ENCODE data around the gene YWHAB. TPM values are rescaled to one million over a fixed set of nuclear protein-coding genes. Genes with fewer than 3 reads are reported as not detected.

The YWHAB gene
- total and polyA plus RNA-seq, 3 experiments from 2014 or later: 275 to 661 (median 276) TPM

DNA sequence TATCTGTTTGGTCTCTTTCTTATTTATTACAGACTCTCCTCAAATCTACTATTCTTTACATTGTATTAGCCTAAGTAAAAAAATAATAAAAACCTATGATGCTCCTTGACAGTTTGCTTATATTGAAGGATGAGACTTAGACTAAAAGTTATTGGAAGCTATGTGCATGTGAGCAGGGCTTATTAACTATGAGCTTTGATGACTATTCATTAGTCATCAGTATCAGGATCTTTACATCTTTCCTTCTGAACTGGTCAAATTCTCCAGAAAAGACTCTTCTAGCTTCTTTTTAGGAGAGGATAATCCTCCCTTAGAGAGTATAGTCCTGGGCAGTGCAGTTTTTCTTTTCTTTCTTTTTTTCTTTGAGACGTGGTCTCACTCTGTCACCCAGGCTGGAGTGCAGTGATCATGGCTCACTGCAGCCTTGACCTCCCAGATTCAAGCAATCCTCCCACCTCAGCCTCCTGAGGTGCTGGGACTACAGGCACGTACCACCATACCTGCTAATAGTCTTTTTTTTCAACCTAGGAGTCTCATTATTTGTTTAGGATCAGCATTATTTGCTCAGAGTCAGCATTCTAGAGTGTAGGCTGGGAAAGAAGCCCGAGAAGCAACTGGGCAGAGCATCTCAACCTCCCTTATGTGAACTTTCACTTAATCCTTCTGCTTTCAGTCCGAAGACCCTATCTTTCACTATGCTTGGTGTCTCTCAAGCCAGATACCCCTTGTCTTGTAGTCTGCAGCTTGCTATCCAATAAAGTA, 37.1 kb upstream of the YWHAB start:
- H3K4me3 Mint-ChIP-seq: no peak overlapping the region
- H3K9me3 Mint-ChIP-seq: peaks cover 0 to 2% (median 0%) of the 10 kb centered on the region in 5 donors
- Histone ChIP-seq H3K27me3 (ENCODE audit: insufficient read depth, low read length, poor library complexity, severe bottlenecking) (no peaks in the 10 kb centered on the region), H3K4me3 (ENCODE audit: low read length) (no peak overlapping the region), H3K9me3 (ENCODE audit: low read length) (no peaks in the 10 kb centered on the region), H3K27ac (ENCODE audit: low read depth, low read length) (no peak overlapping the region), H3K36me3 (ENCODE audit: insufficient read depth, low read length) (no peaks in the 10 kb centered on the region), H3K4me1 (ENCODE audit: insufficient read depth, low read length) (no peaks in the 10 kb centered on the region)
- ChIA-PET POLR2A (no interaction called here), CTCF (no interaction called here)
- H3K27ac Mint-ChIP-seq: no peak overlapping the region
- no peak for DNase-seq
- H3K27me3 Mint-ChIP-seq: peaks cover 14 to 60% of the 10 kb centered on the region in 2 donors
- no peaks in the 10 kb centered on the region for H3K4me1 Mint-ChIP-seq
- H3K36me3 Mint-ChIP-seq: peaks cover 0 to 4% (median 0%) of the 10 kb centered on the region in 3 donors

- Histone ChIP-seq H3K4me1 (ENCODE audit: insufficient read depth, low read length) (no peaks in the 10 kb centered on the region), H3K9me3 (ENCODE audit: low read length) (no peaks in the 10 kb centered on the region), H3K27me3 (ENCODE audit: insufficient read depth, low read length, poor library complexity, severe bottlenecking) (no peaks in the 10 kb centered on the region), H3K4me3 (ENCODE audit: low read length) (no peak overlapping the region), H3K27ac (ENCODE audit: low read depth, low read length) (no peak overlapping the region), H3K36me3 (ENCODE audit: insufficient read depth, low read length) (no peaks in the 10 kb centered on the region)
- Mint-ChIP-seq H3K4me3 (no peak overlapping the region), H3K27ac (no peak overlapping the region), H3K4me1 (no peaks in the 10 kb centered on the region), H3K27me3 (peaks cover 10 to 56% of the 10 kb centered on the region in 2 donors), H3K36me3 (peaks cover 0 to 4% (median 0%) of the 10 kb centered on the region in 3 donors), H3K9me3 (peaks cover 0 to 2% (median 0%) of the 10 kb centered on the region in 5 donors)
- no peak for DNase-seq
- ChIA-PET POLR2A (no interaction called here), CTCF (no interaction called here)
Measured at GRCh38 chr20:44849703-44850102, 35.8 kb upstream of the YWHAB start.

GRCh38 chr20:44850272-44850671, 35.2 kb upstream of the YWHAB start:
- no peaks in the 10 kb centered on the region for H3K4me1 ChIP-seq (ENCODE audit: insufficient read depth, low read length)
- no peaks in the 10 kb centered on the region for H3K27me3 ChIP-seq (ENCODE audit: insufficient read depth, low read length, poor library complexity, severe bottlenecking)
- DNase-seq: no peak
- CTCF ChIA-PET: no interaction called here
- H3K36me3 Mint-ChIP-seq: no peaks in the 10 kb centered on the region
- no peaks in the 10 kb centered on the region for H3K4me1 Mint-ChIP-seq
- H3K4me3 Mint-ChIP-seq: no peak overlapping the region
- peaks cover 10 to 50% of the 10 kb centered on the region in 2 donors for H3K27me3 Mint-ChIP-seq
- H3K4me3 ChIP-seq (ENCODE audit: low read length): no peak overlapping the region
- no peak overlapping the region for H3K27ac Mint-ChIP-seq
- POLR2A ChIA-PET: no interaction called here
- no peak overlapping the region for H3K27ac ChIP-seq (ENCODE audit: low read depth, low read length)
- peaks cover 0 to 2% (median 0%) of the 10 kb centered on the region in 5 donors for H3K9me3 Mint-ChIP-seq
- no peaks in the 10 kb centered on the region for H3K36me3 ChIP-seq (ENCODE audit: insufficient read depth, low read length)
- no peaks in the 10 kb centered on the region for H3K9me3 ChIP-seq (ENCODE audit: low read length)

GRCh38 chr20:44850837-44851236, 34.7 kb upstream of the YWHAB start:
- Histone ChIP-seq H3K27ac (ENCODE audit: low read depth, low read length) (no peak overlapping the region), H3K4me3 (ENCODE audit: low read length) (no peak overlapping the region), H3K27me3 (ENCODE audit: insufficient read depth, low read length, poor library complexity, severe bottlenecking) (no peaks in the 10 kb centered on the region), H3K36me3 (ENCODE audit: insufficient read depth, low read length) (no peaks in the 10 kb centered on the region), H3K9me3 (ENCODE audit: low read length) (no peaks in the 10 kb centered on the region), H3K4me1 (ENCODE audit: insufficient read depth, low read length) (no peaks in the 10 kb centered on the region)
- DNase-seq: no peak
- CTCF ChIA-PET: no interaction called here
- no peaks in the 10 kb centered on the region for H3K36me3 Mint-ChIP-seq
- no peak overlapping the region for H3K27ac Mint-ChIP-seq
- H3K27me3 Mint-ChIP-seq: peaks cover 10 to 46% of the 10 kb centered on the region in 2 donors
- H3K9me3 Mint-ChIP-seq: peaks cover 0 to 2% (median 0%) of the 10 kb centered on the region in 5 donors
- H3K4me1 Mint-ChIP-seq: no peaks in the 10 kb centered on the region
- POLR2A ChIA-PET: no interaction called here
- no peak overlapping the region for H3K4me3 Mint-ChIP-seq

GRCh38 chr20:44851545-44851944, 34.0 kb upstream of the YWHAB start:
- peaks cover 0 to 1% (median 0%) of the 10 kb centered on the region in 5 donors for H3K9me3 Mint-ChIP-seq
- no peak for DNase-seq
- H3K4me3 Mint-ChIP-seq: no peak overlapping the region
- Histone ChIP-seq H3K9me3 (ENCODE audit: low read length) (no peaks in the 10 kb centered on the region), H3K36me3 (ENCODE audit: insufficient read depth, low read length) (no peaks in the 10 kb centered on the region), H3K27me3 (ENCODE audit: insufficient read depth, low read length, poor library complexity, severe bottlenecking) (no peaks in the 10 kb centered on the region), H3K27ac (ENCODE audit: low read depth, low read length) (no peak overlapping the region), H3K4me3 (ENCODE audit: low read length) (no peak overlapping the region), H3K4me1 (ENCODE audit: insufficient read depth, low read length) (no peaks in the 10 kb centered on the region)
- no peaks in the 10 kb centered on the region for H3K36me3 Mint-ChIP-seq
- peaks cover 10 to 44% of the 10 kb centered on the region in 2 donors for H3K27me3 Mint-ChIP-seq
- no peak overlapping the region for H3K27ac Mint-ChIP-seq
- CTCF ChIA-PET: no interaction called here
- POLR2A ChIA-PET: no interaction called here
- H3K4me1 Mint-ChIP-seq: no peaks in the 10 kb centered on the region

DNA sequence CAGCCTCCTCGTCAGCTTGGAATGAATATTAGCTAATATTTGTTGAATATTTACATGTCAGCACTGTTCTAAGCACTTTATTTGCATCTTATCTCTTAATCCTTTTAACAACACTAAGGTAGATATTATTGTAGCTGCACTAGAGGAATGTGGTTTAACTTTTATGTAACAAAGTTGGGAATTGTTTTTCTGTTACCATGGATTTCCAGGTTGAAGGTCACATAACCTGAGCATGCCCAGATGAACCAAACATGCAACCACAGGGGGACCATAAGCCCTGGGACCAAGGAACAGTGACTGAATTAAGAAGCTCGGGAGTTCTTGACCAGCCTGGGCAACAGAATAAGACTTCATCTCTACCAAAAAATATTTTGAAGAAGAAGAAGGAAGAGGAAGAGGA, 29.1 kb upstream of the YWHAB start:
- Histone ChIP-seq H3K27ac (ENCODE audit: low read depth, low read length) (no peak overlapping the region), H3K36me3 (ENCODE audit: insufficient read depth, low read length) (no peaks in the 10 kb centered on the region), H3K9me3 (ENCODE audit: low read length) (no peaks in the 10 kb centered on the region), H3K27me3 (ENCODE audit: insufficient read depth, low read length, poor library complexity, severe bottlenecking) (no peaks in the 10 kb centered on the region), H3K4me3 (ENCODE audit: low read length) (no peak overlapping the region), H3K4me1 (ENCODE audit: insufficient read depth, low read length) (no peaks in the 10 kb centered on the region)
- no peak for DNase-seq
- Mint-ChIP-seq H3K4me3 (no peak overlapping the region), H3K36me3 (peaks cover 0 to 2% (median 0%) of the 10 kb centered on the region in 3 donors), H3K4me1 (no peaks in the 10 kb centered on the region), H3K9me3 (no peaks in the 10 kb centered on the region), H3K27me3 (peaks cover 2 to 17% of the 10 kb centered on the region in 2 donors), H3K27ac (peak overlapping the region in 1 of 8 donors; percentile 12)
- ChIA-PET CTCF (no interaction called here), POLR2A (no interaction called here)

DNA sequence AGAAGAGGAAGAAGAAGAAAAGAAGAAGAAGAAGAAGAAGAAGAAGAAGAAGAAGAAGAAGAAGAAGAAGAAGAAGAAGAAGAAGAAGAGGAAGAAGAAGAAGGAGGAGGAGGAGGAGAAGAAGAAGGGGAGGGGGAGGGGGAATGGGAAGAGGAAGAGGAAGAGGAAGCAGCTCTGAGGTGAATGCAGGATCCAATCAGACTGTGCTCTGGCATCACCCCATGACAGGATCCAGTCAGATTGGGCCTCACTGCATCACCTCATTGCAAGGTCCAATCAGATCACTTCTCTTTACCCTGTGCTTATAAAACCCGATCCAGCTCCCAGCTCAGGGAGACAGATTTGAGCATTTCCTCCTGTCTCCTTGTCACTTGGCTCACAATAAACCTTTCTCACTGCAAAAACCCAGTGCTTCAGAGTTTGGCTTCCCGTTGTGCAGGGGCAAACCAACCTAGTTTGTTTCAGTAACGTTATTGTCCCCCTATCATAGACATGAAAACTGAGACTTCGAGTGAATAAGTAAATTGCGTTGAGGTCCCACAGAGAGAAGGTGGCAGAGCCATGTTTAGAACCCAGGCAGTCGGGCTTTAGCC, 28.6 kb upstream of the YWHAB start:
- H3K9me3 Mint-ChIP-seq: no peaks in the 10 kb centered on the region
- Histone ChIP-seq H3K4me1 (ENCODE audit: insufficient read depth, low read length) (no peaks in the 10 kb centered on the region), H3K27ac (ENCODE audit: low read depth, low read length) (no peak overlapping the region), H3K27me3 (ENCODE audit: insufficient read depth, low read length, poor library complexity, severe bottlenecking) (no peaks in the 10 kb centered on the region), H3K36me3 (ENCODE audit: insufficient read depth, low read length) (no peaks in the 10 kb centered on the region), H3K4me3 (ENCODE audit: low read length) (no peak overlapping the region), H3K9me3 (ENCODE audit: low read length) (no peaks in the 10 kb centered on the region)
- no peak overlapping the region for H3K27ac Mint-ChIP-seq
- ChIA-PET POLR2A (no interaction called here), CTCF (no interaction called here)
- H3K4me3 Mint-ChIP-seq: no peak overlapping the region
- H3K36me3 Mint-ChIP-seq: peaks cover 0 to 2% (median 0%) of the 10 kb centered on the region in 3 donors
- DNase-seq: no peak
- H3K27me3 Mint-ChIP-seq: peaks cover 0 to 14% of the 10 kb centered on the region in 2 donors
- no peaks in the 10 kb centered on the region for H3K4me1 Mint-ChIP-seq

DNA sequence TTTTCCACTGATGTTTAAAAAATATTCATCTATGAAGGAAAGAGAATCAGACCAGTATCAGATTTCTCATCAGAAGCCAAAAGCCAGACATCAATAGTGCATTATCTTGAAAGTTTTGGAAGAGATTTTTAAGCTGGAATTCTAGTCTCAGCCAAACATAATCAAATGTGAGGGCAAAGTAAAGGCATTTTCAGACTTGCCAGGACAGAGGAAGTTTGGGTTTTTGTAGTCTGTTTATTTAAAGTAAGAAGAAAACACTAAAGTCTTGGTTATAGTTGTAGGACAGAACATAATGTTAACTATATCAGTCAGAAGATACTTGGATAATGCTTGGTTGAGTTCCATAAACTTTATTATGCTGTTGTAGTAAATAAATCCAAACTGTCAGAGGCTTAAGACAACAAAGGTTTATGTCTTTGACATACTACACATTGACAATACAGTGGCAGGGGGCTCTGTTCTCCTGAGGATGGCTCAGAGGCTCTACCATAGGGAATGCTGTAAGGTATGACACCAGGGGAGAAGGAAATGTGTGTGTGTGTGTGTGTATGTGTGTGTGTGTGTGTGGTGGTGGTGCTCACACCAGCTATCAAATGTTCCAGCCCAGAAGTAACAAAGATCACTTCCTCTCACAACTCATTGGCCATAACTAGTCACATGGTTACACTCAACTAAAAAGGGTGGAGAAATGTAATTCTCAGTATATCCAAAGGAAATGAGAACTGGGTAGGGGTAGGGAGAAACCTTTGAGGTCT, 26.7 kb upstream of the YWHAB start:
- Mint-ChIP-seq H3K27me3 (peaks cover 0 to 3% of the 10 kb centered on the region in 2 donors), H3K36me3 (peaks cover 0 to 2% (median 0%) of the 10 kb centered on the region in 3 donors), H3K27ac (no peak overlapping the region), H3K9me3 (no peaks in the 10 kb centered on the region), H3K4me3 (no peak overlapping the region), H3K4me1 (peaks cover 0 to 3% (median 0%) of the 10 kb centered on the region in 3 donors)
- no peaks in the 10 kb centered on the region for H3K4me1 ChIP-seq (ENCODE audit: insufficient read depth, low read length)
- ChIA-PET CTCF (no interaction called here), POLR2A (no interaction called here)
- no peaks in the 10 kb centered on the region for H3K9me3 ChIP-seq (ENCODE audit: low read length)
- no peak overlapping the region for H3K27ac ChIP-seq (ENCODE audit: low read depth, low read length)
- H3K27me3 ChIP-seq (ENCODE audit: insufficient read depth, low read length, poor library complexity, severe bottlenecking): no peaks in the 10 kb centered on the region
- peak in 1 of 5 donors; percentile 9 for DNase-seq
- H3K4me3 ChIP-seq (ENCODE audit: low read length): no peak overlapping the region
- no peaks in the 10 kb centered on the region for H3K36me3 ChIP-seq (ENCODE audit: insufficient read depth, low read length)

All from CD8-positive, alpha-beta memory T cell (primary cell).